GM18858 (cell line): ENCODE data around the gene IRF5.
"Not testable (repeated sequence)": the region's sequence is repeated elsewhere in the genome, so short reads cannot be mapped to it uniquely, and the experiment has no call there.

Experiments
- ATAC-seq: cut with Tn5 transposase; IDR thresholded peaks from one replicate; pipeline ENCODE4 v1.9.1; 2021; ENCODE audit not compliant: unreplicated experiment

Gene IRF5

GRCh38 chr7:128906001-128906765 lies 31.5 kb upstream of the IRF5 start:
- ATAC-seq, result no peak

- no peak for ATAC-seq
These were observed 30.8 kb upstream of the IRF5 start for GRCh38 chr7:128906766-128907559.

- no peak for ATAC-seq
These were observed 28.7 kb upstream of the IRF5 start for GRCh38 chr7:128908750-128909624.

GRCh38 chr7:128909625-128910568 lies 27.8 kb upstream of the IRF5 start:
- no peak for ATAC-seq

- no peak for ATAC-seq
These were observed 27.2 kb upstream of the IRF5 start, which contains the start of gene KCP for GRCh38 chr7:128910569-128910945. Gene KCP (minus strand): TSS chr7:128910709. CDS start chr7:128910676, 33 bp downstream.

GRCh38 chr7:128911423-128912031 lies 26.2 kb upstream of the IRF5 start:
- ATAC-seq, result no peak

- ATAC-seq, result no peak
These were observed 25.4 kb upstream of the IRF5 start for GRCh38 chr7:128912281-128912680.

- not testable (repeated sequence) for ATAC-seq
These were observed 24.8 kb upstream of the IRF5 start for GRCh38 chr7:128912709-128913495.

- ATAC-seq, result no peak
These were observed 23.7 kb upstream of the IRF5 start for GRCh38 chr7:128913870-128914565.

GRCh38 chr7:128914566-128915151 lies 23.1 kb upstream of the IRF5 start:
- ATAC-seq, result no peak

GRCh38 chr7:128915271-128915819 lies 22.4 kb upstream of the IRF5 start:
- no peak for ATAC-seq

- ATAC-seq, result no peak
These were observed 21.7 kb upstream of the IRF5 start for GRCh38 chr7:128915841-128916642.

GRCh38 chr7:128916643-128916915 lies 21.1 kb upstream of the IRF5 start:
- no peak for ATAC-seq

GRCh38 chr7:128917122-128917521 lies 20.6 kb upstream of the IRF5 start:
- no peak for ATAC-seq

GRCh38 chr7:128918016-128918665 lies 19.6 kb upstream of the IRF5 start:
- no peak for ATAC-seq

- ATAC-seq, result no peak
These were observed 18.5 kb upstream of the IRF5 start for GRCh38 chr7:128919241-128919640.
